Nephron (organoid): Measurements from ENCODE around the gene SPAAR.

ENCODE experiments used
- H3K27ac Mint-ChIP-seq, 3 experiments: 2 replicates each; pipeline ENCODE4 v1.8.0; 2020; ENCODE audit warnings: mixed read lengths in 3 of 3, mild to moderate bottlenecking in 2 of 3, moderate library complexity in 1 of 3
- H3K27me3 Mint-ChIP-seq: 2 replicates; pipeline ENCODE4 v1.8.0; 2021; ENCODE audit warnings: low read depth, mild to moderate bottlenecking, moderate library complexity, mixed read lengths
- H3K36me3 Mint-ChIP-seq: 2 replicates; pipeline ENCODE4 v1.8.0; 2020; ENCODE audit warnings: low read depth, mixed read lengths
- H3K4me1 Mint-ChIP-seq: 2 replicates; pipeline ENCODE4 v1.8.0; 2020; ENCODE audit warnings: mixed read lengths
- H3K4me3 Mint-ChIP-seq, 3 experiments: 2 replicates each; pipeline ENCODE4 v1.8.0; 2020; ENCODE audit warnings: mild to moderate bottlenecking in 3 of 3, mixed read lengths in 3 of 3, moderate library complexity in 2 of 3
- H3K9me3 Mint-ChIP-seq: 2 replicates; pipeline ENCODE4 v1.8.0; 2020; ENCODE audit warnings: mixed read lengths
- CTCF ChIP-seq, 3 experiments: fragments of 200-600 bp; sonication (generic); IDR thresholded peaks; one replicate each; pipeline ENCODE4 v1.5.0; 2021; ENCODE audit warnings: antibody characterized with exemption in 3 of 3; ENCODE audit not compliant: unreplicated experiment in 3 of 3

The SPAAR gene

DNA sequence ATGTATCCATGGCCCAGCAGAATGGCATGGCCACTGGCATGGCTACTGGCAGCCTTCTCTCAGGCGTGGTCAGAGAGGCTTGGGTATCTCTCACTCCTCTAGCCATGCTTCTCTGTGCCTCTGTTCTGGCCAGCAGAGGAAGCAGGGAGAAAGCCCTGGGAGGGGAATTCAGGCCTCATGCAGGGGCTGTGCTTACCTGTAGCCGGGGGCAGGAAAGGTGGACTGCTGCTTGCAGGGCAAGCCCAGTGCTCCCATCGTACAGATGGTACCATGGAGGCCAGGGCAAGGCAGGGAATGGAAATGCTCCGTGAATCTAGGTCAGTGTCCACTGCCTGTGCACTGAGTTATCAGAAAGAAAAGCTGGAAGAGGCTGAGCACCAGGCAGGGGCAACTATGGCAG lies 41.8 kb upstream of the SPAAR start:
- no peak overlapping the region for H3K4me3 Mint-ChIP-seq
- no peaks in the 10 kb centered on the region for H3K9me3 Mint-ChIP-seq
- H3K27ac Mint-ChIP-seq: no peak overlapping the region
- TF ChIP-seq CTCF (IDR thresholded peaks at IDR 0.05; ENCODE audit: unreplicated experiment in 3 of 3): no peak
- no peaks in the 10 kb centered on the region for H3K36me3 Mint-ChIP-seq
- no peaks in the 10 kb centered on the region for H3K4me1 Mint-ChIP-seq
- H3K27me3 Mint-ChIP-seq: peaks cover 5% of the 10 kb centered on the region

DNA sequence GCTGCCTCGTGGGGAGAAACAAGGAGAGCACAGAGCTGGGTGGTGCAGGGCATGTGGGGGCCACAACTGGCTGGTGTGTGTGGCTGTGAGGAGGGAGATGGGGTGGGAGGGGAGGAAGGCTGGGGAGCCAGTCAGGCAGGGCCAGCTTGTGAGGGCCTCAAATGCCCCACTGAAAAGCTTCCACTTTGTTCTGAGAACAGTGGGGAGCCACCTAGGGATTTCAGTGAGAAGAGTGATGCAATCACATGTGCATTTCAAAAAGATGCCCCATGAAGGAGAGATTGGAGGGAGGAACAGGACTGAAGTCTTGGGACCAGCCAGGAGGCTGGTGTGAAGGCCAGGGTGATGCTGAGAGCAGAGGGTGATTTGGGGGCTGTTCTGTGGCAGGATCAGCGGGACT lies 40.4 kb upstream of the SPAAR start:
- TF ChIP-seq CTCF (IDR thresholded peaks at IDR 0.05; ENCODE audit: unreplicated experiment in 3 of 3): no peak
- H3K36me3 Mint-ChIP-seq: no peaks in the 10 kb centered on the region
- H3K4me3 Mint-ChIP-seq: no peak overlapping the region
- no peaks in the 10 kb centered on the region for H3K4me1 Mint-ChIP-seq
- no peak overlapping the region for H3K27ac Mint-ChIP-seq
- H3K27me3 Mint-ChIP-seq: peaks cover 3% of the 10 kb centered on the region
- H3K9me3 Mint-ChIP-seq: no peaks in the 10 kb centered on the region

- no peak for TF ChIP-seq CTCF (IDR thresholded peaks at IDR 0.05; ENCODE audit: unreplicated experiment in 3 of 3)
- peaks cover 5% of the 10 kb centered on the region for H3K27me3 Mint-ChIP-seq
- no peaks in the 10 kb centered on the region for H3K36me3 Mint-ChIP-seq
- no peak overlapping the region for H3K27ac Mint-ChIP-seq
- no peaks in the 10 kb centered on the region for H3K4me1 Mint-ChIP-seq
- H3K4me3 Mint-ChIP-seq: no peak overlapping the region
- no peaks in the 10 kb centered on the region for H3K9me3 Mint-ChIP-seq
Observed at GRCh38 chr9:35869621-35870216, 39.6 kb upstream of the SPAAR start.

- H3K4me3 Mint-ChIP-seq: no peak within 1 kb of the TSS
- peaks cover 7% of the 10 kb centered on the region for H3K27me3 Mint-ChIP-seq
- H3K27ac Mint-ChIP-seq: no peak within 1 kb of the TSS
- TF ChIP-seq CTCF (IDR thresholded peaks at IDR 0.05; ENCODE audit: unreplicated experiment in 3 of 3): no peak
- no peaks in the 10 kb centered on the region for H3K36me3 Mint-ChIP-seq
- no peaks in the 10 kb centered on the region for H3K4me1 Mint-ChIP-seq
- peaks cover under 1% of the 10 kb centered on the region for H3K9me3 Mint-ChIP-seq
Observed at GRCh38 chr9:35870351-35870923, 38.9 kb upstream of the SPAAR start, which contains the start of gene OR13J1. Gene OR13J1 (minus strand): TSS chr9:35870401. CDS start chr9:35870401, 0 bp downstream.

- Mint-ChIP-seq H3K27ac (no peak overlapping the region), H3K36me3 (no peaks in the 10 kb centered on the region), H3K9me3 (peaks cover 8% of the 10 kb centered on the region), H3K4me3 (no peak overlapping the region), H3K27me3 (peaks cover 5% of the 10 kb centered on the region), H3K4me1 (no peaks in the 10 kb centered on the region)
- no peak for TF ChIP-seq CTCF (IDR thresholded peaks at IDR 0.05; ENCODE audit: unreplicated experiment in 3 of 3)
Observed at GRCh38 chr9:35871545-35871944, 37.7 kb upstream of the SPAAR start.

DNA sequence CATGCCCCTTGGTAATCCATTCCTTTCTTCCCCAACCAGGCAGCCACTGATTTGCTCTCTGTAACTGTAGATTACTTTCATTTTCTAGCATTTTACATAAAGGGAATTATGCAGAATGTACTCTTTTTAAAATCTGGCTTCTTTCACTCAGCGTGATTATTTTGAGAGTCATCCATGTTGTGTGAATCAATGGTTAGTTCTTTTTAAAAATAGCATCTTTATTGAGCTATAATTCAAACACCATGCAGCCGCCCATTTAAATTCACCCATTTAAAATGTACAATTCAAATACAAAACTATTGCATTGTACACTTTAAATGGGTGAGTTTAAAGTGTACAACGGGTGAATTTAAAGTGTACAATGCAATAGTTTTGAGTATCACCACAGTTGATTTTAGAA lies 36.8 kb upstream of the SPAAR start:
- H3K27me3 Mint-ChIP-seq: peaks cover 5% of the 10 kb centered on the region
- H3K4me3 Mint-ChIP-seq: no peak overlapping the region
- H3K27ac Mint-ChIP-seq: no peak overlapping the region
- peaks cover 4% of the 10 kb centered on the region for H3K36me3 Mint-ChIP-seq
- TF ChIP-seq CTCF (IDR thresholded peaks at IDR 0.05; ENCODE audit: unreplicated experiment in 3 of 3): no peak
- no peaks in the 10 kb centered on the region for H3K4me1 Mint-ChIP-seq
- H3K9me3 Mint-ChIP-seq: peaks cover 16% of the 10 kb centered on the region
